A549 (cell line): ENCODE results near the gene C4orf51. TPM values are rescaled to one million over a fixed set of nuclear protein-coding genes. Genes with fewer than 3 reads are reported as not detected.

Experiments
- ATAC-seq, 2 experiments: fragments of 200-7000 bp in 1 of 2; fragments of >200 bp in 1 of 2; cut with Nextera tagmentation in 1 of 2; cut with Tn5 transposase in 1 of 2; 3 replicates each; pipeline versions ENCODE4 v1.8.0 to v1.9.1; 2018 to 2020; ENCODE audit warnings: mild to moderate bottlenecking in 1 of 2, moderate library complexity in 1 of 2
- CTCF ChIA-PET: fragments of 300-600 bp; sonication (Branson Sonifier 250); formaldehyde crosslinking; extraction: SDS; loops from one replicate; lab custom pipeline; 2021; ENCODE audit warnings: antibody characterized with exemption, inconsistent platforms; lab: Yijun Ruan, JAX
- POLR2A ChIA-PET: fragments of 350-600 bp; formaldehyde crosslinking; extraction: SDS; loops from one replicate; lab custom pipeline; 2021; ENCODE audit warnings: antibody characterized with exemption, inconsistent platforms; lab: Yijun Ruan, JAX
- DNase-seq, 2 experiments: peaks; one replicate each; pipeline versions ENCODE4 v3.0.0 to v3.0.0-alpha.2; 2011 to 2016; ENCODE audit warnings: low read depth in 1 of 2, low spot score in 1 of 2
- FAIRE-seq: peaks from 2 replicates; lab custom pipeline; 2011; peaks lifted over from hg19 to GRCh38; lab: Jason Lieb, UNC
- H3K27ac ChIP-seq, 2 experiments: fragments of >200 bp; sonication (Bioruptor Twin); formaldehyde crosslinking; 3 replicates each; pipeline ENCODE4 v1.5.1; 2016 to 2017
- H3K4me1 ChIP-seq: fragments of >200 bp; sonication (Bioruptor Twin); formaldehyde crosslinking; 3 replicates; pipeline ENCODE4 v1.6.1; 2016
- H3K4me2 ChIP-seq: fragments of >200 bp; sonication (Bioruptor Twin); formaldehyde crosslinking; 3 replicates; pipeline ENCODE4 v1.6.1; 2016
- H3K4me3 ChIP-seq: fragments of >200 bp; sonication (Bioruptor Twin); formaldehyde crosslinking; 3 replicates; pipeline ENCODE4 v1.5.1; 2016
- H3K9me3 ChIP-seq: fragments of >200 bp; sonication (Bioruptor Twin); formaldehyde crosslinking; 3 replicates; pipeline ENCODE4 v1.6.1; 2016
- BHLHE40 ChIP-seq: IDR thresholded peaks from 2 replicates; pipeline ENCODE4 v1.6.1; 2012; ENCODE audit warnings: low read depth, low read length, inconsistent platforms
- CBX2 ChIP-seq: fragments of 200-600 bp; sonication (generic); IDR thresholded peaks from 2 replicates; pipeline ENCODE4 v1.6.1; 2016; ENCODE audit warnings: low read depth, mild to moderate bottlenecking, borderline replicate concordance
- CBX8 ChIP-seq: fragments of 200-600 bp; sonication (generic); IDR thresholded peaks from 2 replicates; pipeline ENCODE4 v1.6.1; 2016
- CHD2 ChIP-seq: fragments of 150-350 bp; IDR thresholded peaks from 2 replicates; pipeline ENCODE4 v1.6.1; 2014; ENCODE audit warnings: low read length; ENCODE audit not compliant: partially characterized antibody
- EHF ChIP-seq: fragments of 250-450 bp; sonication (Bioruptor Pico); IDR thresholded peaks from 2 replicates; pipeline ENCODE4 v1.5.0; 2020; ENCODE audit warnings: mild to moderate bottlenecking
- EHMT2 ChIP-seq: fragments of 200-600 bp; sonication (generic); IDR thresholded peaks from 2 replicates; pipeline ENCODE4 v1.6.1; 2016; ENCODE audit warnings: antibody characterized with exemption, low read depth, mild to moderate bottlenecking, moderate library complexity
- FOSL2 ChIP-seq, 2 experiments: fragments of 450-650 bp in 1 of 2; fragments of >200 bp in 1 of 2; sonication (Bioruptor Twin) in 1 of 2; formaldehyde crosslinking; IDR thresholded peaks; 2 replicates each; pipeline versions ENCODE4 v1.5.0 to v1.6.1; 2016 to 2020; ENCODE audit warnings: mild to moderate bottlenecking in 1 of 2, moderate library complexity in 1 of 2
- GATA3 ChIP-seq: IDR thresholded peaks from 2 replicates; pipeline ENCODE4 v1.6.1; 2012; ENCODE audit warnings: borderline replicate concordance
- HEYL ChIP-seq: fragments of 250-450 bp; sonication (Bioruptor Pico); IDR thresholded peaks from 2 replicates; pipeline ENCODE4 v1.8.0; 2021; ENCODE audit warnings: mild to moderate bottlenecking, moderate library complexity
- HOXA7 ChIP-seq: fragments of 250-450 bp; sonication (Bioruptor Pico); IDR thresholded peaks from 2 replicates; pipeline ENCODE4 v1.5.0; 2020; ENCODE audit warnings: mild to moderate bottlenecking, moderate library complexity
- HOXB13 ChIP-seq: fragments of 250-450 bp; sonication (Bioruptor Pico); IDR thresholded peaks from 2 replicates; pipeline ENCODE4 v1.5.0; 2020; ENCODE audit warnings: low read depth, mild to moderate bottlenecking, moderate library complexity
- HOXB5 ChIP-seq: fragments of 250-450 bp; sonication (Bioruptor Pico); IDR thresholded peaks from 2 replicates; pipeline ENCODE4 v1.5.0; 2020; ENCODE audit warnings: mild to moderate bottlenecking, moderate library complexity
- JUN ChIP-seq, 2 experiments: fragments of >200 bp; sonication (Bioruptor Twin); formaldehyde crosslinking; IDR thresholded peaks; 2 replicates in 1 of 2; 3 replicates in 1 of 2; pipeline ENCODE4 v1.6.1; 2016 to 2017
- JUNB ChIP-seq: fragments of >200 bp; sonication (Bioruptor Twin); formaldehyde crosslinking; IDR thresholded peaks from 2 replicates; pipeline ENCODE4 v1.6.1; 2016
- KDM5A ChIP-seq: fragments of 200-600 bp; sonication (generic); IDR thresholded peaks from 2 replicates; pipeline ENCODE4 v1.6.1; 2016; ENCODE audit warnings: antibody characterized with exemption, mild to moderate bottlenecking
- MYC ChIP-seq: IDR thresholded peaks from 2 replicates; pipeline ENCODE4 v1.6.1; 2012; ENCODE audit warnings: mild to moderate bottlenecking, inconsistent platforms, low read length, improper control_type of control experiment, borderline replicate concordance
- NFE2L2 ChIP-seq: fragments of 150-350 bp; conservative IDR thresholded peaks from 2 replicates; pipeline ENCODE4 v1.6.1; 2014; ENCODE audit warnings: low read length
- NPAS2 ChIP-seq: fragments of 250-450 bp; sonication (Bioruptor Pico); IDR thresholded peaks from 2 replicates; pipeline ENCODE4 v1.8.0; 2022; ENCODE audit warnings: mild to moderate bottlenecking, moderate library complexity, borderline replicate concordance
- POLR2A ChIP-seq: IDR thresholded peaks from 2 replicates; pipeline ENCODE4 v1.6.1; 2012; ENCODE audit warnings: mild to moderate bottlenecking, low read length
- POLR2AphosphoS2 ChIP-seq: conservative IDR thresholded peaks from 2 replicates; pipeline ENCODE4 v1.6.1; 2012; ENCODE audit warnings: low read length, improper control_type of control experiment, inconsistent platforms
- RAD21 ChIP-seq, 2 experiments: fragments of >200 bp in 1 of 2; sonication (Bioruptor Twin) in 1 of 2; formaldehyde crosslinking in 1 of 2; IDR thresholded peaks in 1 of 2; conservative IDR thresholded peaks in 1 of 2; 2 replicates in 1 of 2; 3 replicates in 1 of 2; pipeline ENCODE4 v1.6.1; 2012 to 2018; ENCODE audit warnings: inconsistent platforms in 1 of 2
- RCOR1 ChIP-seq: fragments of 150-350 bp; IDR thresholded peaks from 2 replicates; pipeline ENCODE4 v1.6.1; 2014; ENCODE audit warnings: antibody characterized with exemption, low read length, low read depth
- RNF2 ChIP-seq: fragments of 200-600 bp; sonication (generic); IDR thresholded peaks from 2 replicates; pipeline ENCODE4 v1.6.1; 2016; ENCODE audit warnings: low read depth, mild to moderate bottlenecking, antibody characterized with exemption, moderate library complexity, borderline replicate concordance
- SMC3 ChIP-seq: fragments of >200 bp; sonication (Bioruptor Twin); formaldehyde crosslinking; IDR thresholded peaks from 3 replicates; pipeline ENCODE4 v1.6.1; 2018; ENCODE audit warnings: inconsistent platforms
- SREBF2 ChIP-seq: fragments of 450-650 bp; IDR thresholded peaks from 2 replicates; pipeline ENCODE4 v1.6.1; 2014; ENCODE audit warnings: mild to moderate bottlenecking, moderate library complexity
- TFCP2L1 ChIP-seq: fragments of 250-450 bp; sonication (Bioruptor Pico); IDR thresholded peaks from 2 replicates; pipeline ENCODE4 v1.5.0; 2021; ENCODE audit warnings: mild to moderate bottlenecking
- TP53 ChIP-seq: fragments of 250-450 bp; sonication (Bioruptor Pico); IDR thresholded peaks from 2 replicates; pipeline ENCODE4 v1.5.0; 2021; ENCODE audit warnings: mild to moderate bottlenecking, moderate library complexity
- ZNF302 ChIP-seq: fragments of 250-450 bp; sonication (Bioruptor Pico); IDR thresholded peaks from 2 replicates; pipeline ENCODE4 v1.9.0; 2021; ENCODE audit warnings: inconsistent platforms, mild to moderate bottlenecking, moderate library complexity
- WGBS: methylation state at CpG from one replicate; pipeline ENCODE4 v1.1.6; 2017; ENCODE audit errors: missing lambda C conversion rate; 5-methylcytosine and 5-hydroxymethylcytosine counted together
- polyA plus RNA-seq, 4 experiments: library from polyadenylated mRNA; depleted of rRNA in 3 of 4; stranded (reverse); fragments of >200 nt; fragmentation: RNase III in 1 of 4; extraction: RNeasy Plus Mini Kit Qiagen cat#74134 plus additional on column Dnase treatment in 1 of 4; gene quantifications; 2 replicates in 3 of 4; 3 replicates in 1 of 4; pipeline ENCODE4 v1.2.3, GENCODE V29; 2011 to 2017
- TF ChIP-seq, protein P1 (sequence below): fragments of 450-650 bp; IDR thresholded peaks from 2 replicates; pipeline ENCODE4 v1.6.1; 2014; ENCODE audit warnings: antibody characterized with exemption
- TF ChIP-seq, protein P2 (sequence below): fragments of >200 bp; sonication (Bioruptor Twin); formaldehyde crosslinking; IDR thresholded peaks from 2 replicates; pipeline ENCODE4 v1.6.1; 2016
- TF ChIP-seq, protein P3 (sequence below): IDR thresholded peaks from 2 replicates; pipeline ENCODE4 v1.6.1; 2012; ENCODE audit warnings: low read depth, borderline replicate concordance
- TF ChIP-seq, protein P4 (sequence below): fragments of 200-600 bp; sonication (generic); IDR thresholded peaks from 2 replicates; pipeline ENCODE4 v1.6.1; 2016; ENCODE audit warnings: antibody characterized with exemption, mild to moderate bottlenecking, moderate library complexity

The C4orf51 gene
- polyA plus RNA-seq, 2 of the 4 experiments (the other 2 are of a cell fraction) = not detected

- TF ChIP-seq MYC (no peak), SREBF2 (no peak), JUN (IDR thresholded peaks at IDR 0.05) (no peak), KDM5A (no peak), EHMT2 (no peak), CHD2 (no peak), TFCP2L1 (CRISPR knock-in tag) (no peak), EHF (no peak)
Observed at GRCh38 chr4:145775406-145775805, 95.5 kb downstream of the C4orf51 start (continued).

- FAIRE-seq = no peak
- no peak overlapping the region for H3K4me3 ChIP-seq
- 91% methylated on average over 4 of the region's 4 CpGs for WGBS
- no peaks in the 10 kb centered on the region for H3K4me1 ChIP-seq
- CTCF ChIA-PET = no interaction called here
- H3K27ac ChIP-seq = no peak overlapping the region
- TF ChIP-seq SREBF2 (no peak), JUNB (no peak), CBX2 (no peak), HOXA7 (CRISPR knock-in tag) (no peak), GATA3 (no peak), CHD2 (no peak), FOSL2 (IDR thresholded peaks at IDR 0.05) (no peak), FOSL2 (CRISPR knock-in tag; IDR thresholded peaks at IDR 0.05) (no peak), TP53 (CRISPR knock-in tag) (no peak), NPAS2 (CRISPR knock-in tag) (no peak), RNF2 (no peak), SMC3 (no peak), CBX8 (no peak), RCOR1 (no peak), POLR2A (no peak), HOXB13 (CRISPR knock-in tag) (no peak), EHMT2 (no peak), NFE2L2 (no peak)
- TF ChIP-seq, protein P1, sequence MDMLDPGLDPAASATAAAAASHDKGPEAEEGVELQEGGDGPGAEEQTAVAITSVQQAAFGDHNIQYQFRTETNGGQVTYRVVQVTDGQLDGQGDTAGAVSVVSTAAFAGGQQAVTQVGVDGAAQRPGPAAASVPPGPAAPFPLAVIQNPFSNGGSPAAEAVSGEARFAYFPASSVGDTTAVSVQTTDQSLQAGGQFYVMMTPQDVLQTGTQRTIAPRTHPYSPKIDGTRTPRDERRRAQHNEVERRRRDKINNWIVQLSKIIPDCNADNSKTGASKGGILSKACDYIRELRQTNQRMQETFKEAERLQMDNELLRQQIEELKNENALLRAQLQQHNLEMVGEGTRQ = no peak
- TF ChIP-seq, protein P2, sequence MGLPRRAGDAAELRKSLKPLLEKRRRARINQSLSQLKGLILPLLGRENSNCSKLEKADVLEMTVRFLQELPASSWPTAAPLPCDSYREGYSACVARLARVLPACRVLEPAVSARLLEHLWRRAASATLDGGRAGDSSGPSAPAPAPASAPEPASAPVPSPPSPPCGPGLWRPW = no peak
- TF ChIP-seq, all 56 proteins: peak for 0
- Histone ChIP-seq H3K9me3 (no peaks in the 10 kb centered on the region), H3K4me2 (no peak overlapping the region)
- ATAC-seq = no peak
- DNase-seq = no peak
- POLR2A ChIA-PET = no interaction called here
Observed at GRCh38 chr4:145776208-145776607, 96.3 kb downstream of the C4orf51 start.

- Histone ChIP-seq H3K4me1 (no peaks in the 10 kb centered on the region), H3K9me3 (no peaks in the 10 kb centered on the region), H3K27ac (no peak overlapping the region), H3K4me3 (no peak overlapping the region), H3K4me2 (no peak overlapping the region)
- DNase-seq = no peak
- ChIA-PET CTCF (no interaction called here), POLR2A (no interaction called here)
- WGBS = 94% methylated on average over 8 of the region's 8 CpGs
- no peak for ATAC-seq
- FAIRE-seq = no peak
- no peak for TF ChIP-seq HOXA7 (CRISPR knock-in tag)
- TF ChIP-seq JUN (IDR thresholded peaks at IDR 0.05) = no peak
- no peak for TF ChIP-seq FOSL2 (IDR thresholded peaks at IDR 0.05)
- TF ChIP-seq FOSL2 (CRISPR knock-in tag; IDR thresholded peaks at IDR 0.05) = no peak
- TF ChIP-seq, protein P3, sequence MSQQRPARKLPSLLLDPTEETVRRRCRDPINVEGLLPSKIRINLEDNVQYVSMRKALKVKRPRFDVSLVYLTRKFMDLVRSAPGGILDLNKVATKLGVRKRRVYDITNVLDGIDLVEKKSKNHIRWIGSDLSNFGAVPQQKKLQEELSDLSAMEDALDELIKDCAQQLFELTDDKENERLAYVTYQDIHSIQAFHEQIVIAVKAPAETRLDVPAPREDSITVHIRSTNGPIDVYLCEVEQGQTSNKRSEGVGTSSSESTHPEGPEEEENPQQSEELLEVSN = no peak
- TF ChIP-seq NFE2L2 = no peak
- TF ChIP-seq HEYL = no peak
- TF ChIP-seq RAD21 (conservative IDR thresholded peaks at IDR 0.05 in 1 of 2, IDR thresholded peaks at IDR 0.05 in 1 of 2) = no peak
- TF ChIP-seq CBX8 = no peak
- no peak for TF ChIP-seq NPAS2 (CRISPR knock-in tag)
- TF ChIP-seq BHLHE40 = no peak
- no peak for TF ChIP-seq ZNF302 (CRISPR knock-in tag)
- TF ChIP-seq, protein P4, sequence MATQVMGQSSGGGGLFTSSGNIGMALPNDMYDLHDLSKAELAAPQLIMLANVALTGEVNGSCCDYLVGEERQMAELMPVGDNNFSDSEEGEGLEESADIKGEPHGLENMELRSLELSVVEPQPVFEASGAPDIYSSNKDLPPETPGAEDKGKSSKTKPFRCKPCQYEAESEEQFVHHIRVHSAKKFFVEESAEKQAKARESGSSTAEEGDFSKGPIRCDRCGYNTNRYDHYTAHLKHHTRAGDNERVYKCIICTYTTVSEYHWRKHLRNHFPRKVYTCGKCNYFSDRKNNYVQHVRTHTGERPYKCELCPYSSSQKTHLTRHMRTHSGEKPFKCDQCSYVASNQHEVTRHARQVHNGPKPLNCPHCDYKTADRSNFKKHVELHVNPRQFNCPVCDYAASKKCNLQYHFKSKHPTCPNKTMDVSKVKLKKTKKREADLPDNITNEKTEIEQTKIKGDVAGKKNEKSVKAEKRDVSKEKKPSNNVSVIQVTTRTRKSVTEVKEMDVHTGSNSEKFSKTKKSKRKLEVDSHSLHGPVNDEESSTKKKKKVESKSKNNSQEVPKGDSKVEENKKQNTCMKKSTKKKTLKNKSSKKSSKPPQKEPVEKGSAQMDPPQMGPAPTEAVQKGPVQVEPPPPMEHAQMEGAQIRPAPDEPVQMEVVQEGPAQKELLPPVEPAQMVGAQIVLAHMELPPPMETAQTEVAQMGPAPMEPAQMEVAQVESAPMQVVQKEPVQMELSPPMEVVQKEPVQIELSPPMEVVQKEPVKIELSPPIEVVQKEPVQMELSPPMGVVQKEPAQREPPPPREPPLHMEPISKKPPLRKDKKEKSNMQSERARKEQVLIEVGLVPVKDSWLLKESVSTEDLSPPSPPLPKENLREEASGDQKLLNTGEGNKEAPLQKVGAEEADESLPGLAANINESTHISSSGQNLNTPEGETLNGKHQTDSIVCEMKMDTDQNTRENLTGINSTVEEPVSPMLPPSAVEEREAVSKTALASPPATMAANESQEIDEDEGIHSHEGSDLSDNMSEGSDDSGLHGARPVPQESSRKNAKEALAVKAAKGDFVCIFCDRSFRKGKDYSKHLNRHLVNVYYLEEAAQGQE = no peak
- no peak for TF ChIP-seq HOXB5 (CRISPR knock-in tag)
- TF ChIP-seq POLR2AphosphoS2 = no peak
Observed at GRCh38 chr4:145779319-145779801, 99.4 kb downstream of the C4orf51 start.
